ENCODE data around the gene SASS6. TPM values are rescaled to one million over a fixed set of nuclear protein-coding genes. Genes with fewer than 3 reads are reported as not detected.

SASS6 gene
- total RNA-seq: 1 to 10 TPM; 1.6 to 2.4 (median 2.3) TPM
- 1.4 TPM for polyA plus RNA-seq
- long read RNA-seq, donor 1, partial matches to known transcripts: 3 of 4 reads
- long read RNA-seq, donor 1, other reads (novel, unspliced or antisense): 0 of 4 reads
- long read RNA-seq, donor 2, partial matches to known transcripts: 0 of 2 reads
- long read RNA-seq, donor 2, other reads (novel, unspliced or antisense): 1 of 2 reads
- long read RNA-seq, donor 3: 0 reads
- long read RNA-seq, donor 4: 0 reads

- WGBS: under 1% methylated on average over 57 of the region's 57 CpGs
- no peaks in the 10 kb centered on the region for H3K9me3 ChIP-seq (ENCODE audit: control insufficient read depth, low read length)
- H3K4me1 ChIP-seq (ENCODE audit: control insufficient read depth, insufficient read depth, low read length): peaks cover 2% of the 10 kb centered on the region
- peak; percentile 99 to 100 for ATAC-seq
- intact Hi-C loops (cut with DNase I): loop anchor here in 1 of 4 donors (10.0 kb wide), 1 partner anchor 132 kb away; the partner anchor contains the start of gene RTCA
- H3K27me3 ChIP-seq (ENCODE audit: control insufficient read depth, insufficient read depth): no peaks in the 10 kb centered on the region
- H3K27ac ChIP-seq (ENCODE audit: low read length): peak within 1 kb of the TSS; percentile 21
- DNase-seq: peak; percentile 97 to 98 (median 98)
- H3K4me3 ChIP-seq (ENCODE audit: low read length): peak within 1 kb of the TSS; percentile 93
These were observed at the start of gene SASS6, which contains the start of gene TRMT13 for GRCh38 chr1:100132566-100133477. TSS of gene SASS6 (minus strand) at chr1:100132930. CDS start at chr1:100132814, 116 bp downstream. TSS of gene TRMT13 (plus strand) at chr1:100133163. CDS start at chr1:100133169, 6 bp downstream.

- intact Hi-C loops (cut with DNase I): no loop called here
- Histone ChIP-seq H3K4me3 (ENCODE audit: low read length) (peak within 1 kb of the TSS; percentile 70), H3K27ac (ENCODE audit: low read length) (no peak within 1 kb of the TSS)
These were observed 45.4 kb upstream of the SASS6 start, which contains the start of gene LRRC39 for GRCh38 chr1:100178091-100178490. TSS of gene LRRC39 (minus strand) at chr1:100178256. CDS start at chr1:100168516, 9,740 bp downstream.

GRCh38 chr1:100177295-100178041 is 44.7 kb upstream of the SASS6 start:
- H3K9me3 ChIP-seq (ENCODE audit: control insufficient read depth, low read length): no peaks in the 10 kb centered on the region
- no peak for DNase-seq
- intact Hi-C loops (cut with DNase I): no loop called here
- ATAC-seq: no peak
- peak overlapping the region; percentile 70 for H3K4me3 ChIP-seq (ENCODE audit: low read length)
- H3K4me1 ChIP-seq (ENCODE audit: control insufficient read depth, insufficient read depth, low read length): peaks cover 2% of the 10 kb centered on the region
- 69% methylated on average over 4 of the region's 4 CpGs for WGBS
- no peak overlapping the region for H3K27ac ChIP-seq (ENCODE audit: low read length)
- H3K27me3 ChIP-seq (ENCODE audit: control insufficient read depth, insufficient read depth): no peaks in the 10 kb centered on the region

More at GRCh38 chr1:100178091-100178490, 45.4 kb upstream of the SASS6 start, which contains the start of gene LRRC39:
- H3K27me3 ChIP-seq (ENCODE audit: control insufficient read depth, insufficient read depth): no peaks in the 10 kb centered on the region
- H3K9me3 ChIP-seq (ENCODE audit: control insufficient read depth, low read length): no peaks in the 10 kb centered on the region
- peaks cover 2% of the 10 kb centered on the region for H3K4me1 ChIP-seq (ENCODE audit: control insufficient read depth, insufficient read depth, low read length)
- ATAC-seq: peak; percentile 58 to 74
- 35% methylated on average over 5 of the region's 5 CpGs for WGBS
- DNase-seq: no peak

- intact Hi-C loops (cut with DNase I): no loop called here
- no peaks in the 10 kb centered on the region for H3K27me3 ChIP-seq (ENCODE audit: control insufficient read depth, insufficient read depth)
- DNase-seq (no peak), ATAC-seq (no peak)
- H3K9me3 ChIP-seq (ENCODE audit: control insufficient read depth, low read length): no peaks in the 10 kb centered on the region
- no peak overlapping the region for H3K4me3 ChIP-seq (ENCODE audit: low read length)
- over 99% methylated on average over 2 of the region's 2 CpGs for WGBS
- H3K4me1 ChIP-seq (ENCODE audit: control insufficient read depth, insufficient read depth, low read length): no peaks in the 10 kb centered on the region
- H3K27ac ChIP-seq (ENCODE audit: low read length): no peak overlapping the region
These were observed 35.3 kb upstream of the SASS6 start for GRCh38 chr1:100168051-100168450.

GRCh38 chr1:100164702-100165101 is 32.0 kb upstream of the SASS6 start:
- DNase-seq (no peak), ATAC-seq (no peak)
- Histone ChIP-seq H3K4me1 (ENCODE audit: control insufficient read depth, insufficient read depth, low read length) (no peaks in the 10 kb centered on the region), H3K27ac (ENCODE audit: low read length) (no peak overlapping the region), H3K4me3 (ENCODE audit: low read length) (no peak overlapping the region), H3K9me3 (ENCODE audit: control insufficient read depth, low read length) (no peaks in the 10 kb centered on the region), H3K27me3 (ENCODE audit: control insufficient read depth, insufficient read depth) (no peaks in the 10 kb centered on the region)
- WGBS: 88% methylated on average over 5 of the region's 5 CpGs
- intact Hi-C loops (cut with DNase I): no loop called here

- intact Hi-C loops (cut with DNase I): no loop called here
- WGBS: 41% methylated on average over 2 of the region's 2 CpGs
- H3K27ac ChIP-seq (ENCODE audit: low read length): no peak overlapping the region
- no peaks in the 10 kb centered on the region for H3K27me3 ChIP-seq (ENCODE audit: control insufficient read depth, insufficient read depth)
- no peaks in the 10 kb centered on the region for H3K4me1 ChIP-seq (ENCODE audit: control insufficient read depth, insufficient read depth, low read length)
- no peaks in the 10 kb centered on the region for H3K9me3 ChIP-seq (ENCODE audit: control insufficient read depth, low read length)
- DNase-seq (no peak), ATAC-seq (peak; percentile 33 to 42)
- no peak overlapping the region for H3K4me3 ChIP-seq (ENCODE audit: low read length)
These were observed 31.5 kb upstream of the SASS6 start for GRCh38 chr1:100164216-100164615.

GRCh38 chr1:100162881-100163280 is 30.2 kb upstream of the SASS6 start:
- Histone ChIP-seq H3K4me1 (ENCODE audit: control insufficient read depth, insufficient read depth, low read length) (no peaks in the 10 kb centered on the region), H3K4me3 (ENCODE audit: low read length) (no peak overlapping the region), H3K27ac (ENCODE audit: low read length) (no peak overlapping the region), H3K9me3 (ENCODE audit: control insufficient read depth, low read length) (no peaks in the 10 kb centered on the region), H3K27me3 (ENCODE audit: control insufficient read depth, insufficient read depth) (no peaks in the 10 kb centered on the region)
- DNase-seq (no peak), ATAC-seq (no peak)
- intact Hi-C loops (cut with DNase I): no loop called here

- no peak for ATAC-seq
- DNase-seq: no peak
- intact Hi-C loops (cut with DNase I): loop anchor here in 1 of 4 donors (10.0 kb wide), 1 partner anchor 267 kb away; no protein-coding TSS in a partner anchor
- H3K4me1 ChIP-seq (ENCODE audit: control insufficient read depth, insufficient read depth, low read length): no peaks in the 10 kb centered on the region
- no peak overlapping the region for H3K4me3 ChIP-seq (ENCODE audit: low read length)
- H3K27ac ChIP-seq (ENCODE audit: low read length): no peak overlapping the region
- WGBS: 73% methylated on average over 4 of the region's 4 CpGs
- no peaks in the 10 kb centered on the region for H3K27me3 ChIP-seq (ENCODE audit: control insufficient read depth, insufficient read depth)
- H3K9me3 ChIP-seq (ENCODE audit: control insufficient read depth, low read length): no peaks in the 10 kb centered on the region
These were observed 19.5 kb upstream of the SASS6 start for GRCh38 chr1:100152271-100152670.

GRCh38 chr1:100151679-100152078 is 18.9 kb upstream of the SASS6 start:
- intact Hi-C loops (cut with DNase I): loop anchor here in 1 of 4 donors (10.0 kb wide), 1 partner anchor 267 kb away; no protein-coding TSS in a partner anchor
- Histone ChIP-seq H3K27me3 (ENCODE audit: control insufficient read depth, insufficient read depth) (no peaks in the 10 kb centered on the region), H3K4me3 (ENCODE audit: low read length) (no peak overlapping the region), H3K4me1 (ENCODE audit: control insufficient read depth, insufficient read depth, low read length) (no peaks in the 10 kb centered on the region), H3K27ac (ENCODE audit: low read length) (no peak overlapping the region), H3K9me3 (ENCODE audit: control insufficient read depth, low read length) (no peaks in the 10 kb centered on the region)
- DNase-seq (no peak), ATAC-seq (no peak)
- 57% methylated on average over 2 of the region's 2 CpGs for WGBS

GRCh38 chr1:100147875-100148274 is 15.1 kb upstream of the SASS6 start:
- no peaks in the 10 kb centered on the region for H3K9me3 ChIP-seq (ENCODE audit: control insufficient read depth, low read length)
- H3K27ac ChIP-seq (ENCODE audit: low read length): no peak overlapping the region
- DNase-seq (no peak), ATAC-seq (no peak)
- 87% methylated on average over 4 of the region's 4 CpGs for WGBS
- intact Hi-C loops (cut with DNase I): loop anchor here in 1 of 4 donors (10.0 kb wide), 1 partner anchor 263 kb away; no protein-coding TSS in a partner anchor
- H3K4me3 ChIP-seq (ENCODE audit: low read length): no peak overlapping the region
- no peaks in the 10 kb centered on the region for H3K27me3 ChIP-seq (ENCODE audit: control insufficient read depth, insufficient read depth)
- no peaks in the 10 kb centered on the region for H3K4me1 ChIP-seq (ENCODE audit: control insufficient read depth, insufficient read depth, low read length)

Measured in right cardiac atrium (tissue), 5 donors.